ENCODE results near the gene CTNNB1. TPM values are rescaled to one million over a fixed set of nuclear protein-coding genes. Genes with fewer than 3 reads are reported as not detected.
"Not testable (repeated sequence)": the region's sequence is repeated elsewhere in the genome, so short reads cannot be mapped to it uniquely, and the experiment has no call there.

CTNNB1 gene
- total RNA-seq, 1 donor from 2014 or later, result 305 TPM

DNA sequence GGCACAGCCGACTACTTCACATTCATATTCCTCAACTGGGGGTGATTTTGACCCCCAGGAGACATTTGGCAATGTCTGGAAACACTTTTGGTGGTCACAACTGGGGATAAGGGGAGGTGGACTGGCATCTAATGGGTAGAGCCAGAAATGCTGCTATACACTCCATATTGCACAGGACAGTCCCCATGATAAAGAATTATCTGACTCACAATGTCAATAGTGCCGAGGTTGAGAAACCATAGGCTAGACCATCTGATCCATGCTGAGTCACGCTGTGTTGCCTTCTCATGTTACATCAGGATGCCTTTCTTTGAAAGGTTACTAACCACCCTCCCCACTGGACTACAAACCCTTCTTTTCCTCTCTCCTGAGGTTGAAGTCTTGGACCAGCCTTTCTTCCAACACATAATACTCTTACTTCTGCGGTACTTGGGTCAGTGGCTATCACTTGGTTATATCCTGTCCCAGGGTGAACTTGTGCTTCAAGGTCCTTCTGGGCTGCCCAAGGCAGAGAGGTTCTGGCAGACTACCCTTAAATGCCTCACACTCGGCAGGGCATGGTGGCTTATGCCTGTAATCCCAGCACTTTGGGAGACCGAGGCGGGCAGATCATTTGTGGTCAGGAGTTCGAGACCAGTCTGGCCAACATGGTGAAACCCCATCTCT, 68.8 kb downstream of the CTNNB1 start:
- H3K9me3 ChIP-seq, result no peaks in the 10 kb centered on the region
- no peaks in the 10 kb centered on the region for H3K36me3 ChIP-seq
- intact Hi-C loops (cut with DNase I), result no loop called here
- TF ChIP-seq, protein P1, sequence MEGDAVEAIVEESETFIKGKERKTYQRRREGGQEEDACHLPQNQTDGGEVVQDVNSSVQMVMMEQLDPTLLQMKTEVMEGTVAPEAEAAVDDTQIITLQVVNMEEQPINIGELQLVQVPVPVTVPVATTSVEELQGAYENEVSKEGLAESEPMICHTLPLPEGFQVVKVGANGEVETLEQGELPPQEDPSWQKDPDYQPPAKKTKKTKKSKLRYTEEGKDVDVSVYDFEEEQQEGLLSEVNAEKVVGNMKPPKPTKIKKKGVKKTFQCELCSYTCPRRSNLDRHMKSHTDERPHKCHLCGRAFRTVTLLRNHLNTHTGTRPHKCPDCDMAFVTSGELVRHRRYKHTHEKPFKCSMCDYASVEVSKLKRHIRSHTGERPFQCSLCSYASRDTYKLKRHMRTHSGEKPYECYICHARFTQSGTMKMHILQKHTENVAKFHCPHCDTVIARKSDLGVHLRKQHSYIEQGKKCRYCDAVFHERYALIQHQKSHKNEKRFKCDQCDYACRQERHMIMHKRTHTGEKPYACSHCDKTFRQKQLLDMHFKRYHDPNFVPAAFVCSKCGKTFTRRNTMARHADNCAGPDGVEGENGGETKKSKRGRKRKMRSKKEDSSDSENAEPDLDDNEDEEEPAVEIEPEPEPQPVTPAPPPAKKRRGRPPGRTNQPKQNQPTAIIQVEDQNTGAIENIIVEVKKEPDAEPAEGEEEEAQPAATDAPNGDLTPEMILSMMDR (IDR thresholded peaks at IDR 0.05), result no peak
- ATAC-seq, result no peak
- H3K27me3 ChIP-seq, result no peaks in the 10 kb centered on the region
- no peak overlapping the region for H3K4me3 ChIP-seq
- no peak for DNase-seq
- H3K27ac ChIP-seq, result no peak overlapping the region
- H3K4me1 ChIP-seq, result no peaks in the 10 kb centered on the region

DNA sequence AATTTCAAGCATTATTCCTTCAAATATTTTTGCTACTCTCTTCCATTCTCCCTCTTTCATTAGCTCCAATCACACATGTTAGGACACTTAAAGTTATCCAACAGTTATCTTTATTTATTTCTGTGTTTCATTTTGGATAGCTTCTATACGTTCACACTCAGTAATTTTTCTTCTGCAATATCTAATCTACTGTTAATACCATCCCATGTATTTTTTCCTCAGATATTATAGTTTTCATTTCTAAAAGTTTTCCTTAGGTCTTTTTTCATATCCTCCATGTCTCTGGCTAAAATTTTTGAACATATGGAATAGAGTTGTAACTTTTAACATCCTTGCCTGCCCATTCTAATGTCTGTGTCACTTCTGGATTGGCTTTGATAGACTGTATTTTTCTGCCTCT, 73.4 kb downstream of the CTNNB1 start:
- Histone ChIP-seq H3K27me3 (no peaks in the 10 kb centered on the region), H3K4me1 (no peaks in the 10 kb centered on the region), H3K36me3 (no peaks in the 10 kb centered on the region), H3K4me3 (no peak overlapping the region), H3K27ac (no peak overlapping the region), H3K9me3 (no peaks in the 10 kb centered on the region)
- no peak for ATAC-seq
- no peak for DNase-seq
- TF ChIP-seq, protein P1 (IDR thresholded peaks at IDR 0.05), result no peak
- intact Hi-C loops (cut with DNase I), result no loop called here

DNA sequence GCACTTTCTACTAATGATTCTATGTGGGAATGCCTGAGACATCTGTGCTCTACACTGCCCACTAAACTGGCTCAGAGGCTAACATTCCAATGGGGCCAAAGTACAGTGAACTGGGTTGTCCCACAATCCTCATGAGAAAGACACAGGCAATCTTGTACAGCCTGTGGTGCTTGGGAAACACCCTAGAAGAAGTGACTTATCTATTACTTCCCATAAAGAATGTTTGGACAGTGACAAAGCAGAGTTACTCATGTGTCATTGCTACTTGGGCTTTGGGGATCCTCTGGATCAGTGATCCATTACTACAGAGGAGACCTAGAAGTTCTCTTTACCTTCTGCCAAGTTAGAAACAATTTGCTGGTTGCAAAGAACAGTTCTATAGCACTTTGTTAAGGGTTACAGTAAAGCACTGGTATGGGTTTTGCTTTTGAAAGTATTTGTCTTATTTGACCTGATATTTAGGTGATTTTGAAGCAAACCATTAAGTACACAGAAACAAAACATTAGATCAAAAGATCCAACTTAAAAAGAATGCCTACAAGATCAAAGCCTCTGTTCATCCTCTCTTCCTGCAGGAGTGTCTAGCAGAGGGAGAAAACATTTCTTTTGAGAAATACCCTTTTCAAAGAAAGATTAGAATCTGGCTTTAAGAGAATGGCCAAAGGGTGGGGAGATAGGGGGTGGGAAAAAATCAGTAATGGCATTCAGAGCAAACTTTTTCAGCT, 75.8 kb downstream of the CTNNB1 start:
- no peaks in the 10 kb centered on the region for H3K36me3 ChIP-seq
- no peak overlapping the region for H3K27ac ChIP-seq
- TF ChIP-seq, protein P1 (IDR thresholded peaks at IDR 0.05), result no peak
- no peaks in the 10 kb centered on the region for H3K9me3 ChIP-seq
- no peak overlapping the region for H3K4me3 ChIP-seq
- no peak for ATAC-seq
- H3K4me1 ChIP-seq, result no peaks in the 10 kb centered on the region
- no peak for DNase-seq
- no peaks in the 10 kb centered on the region for H3K27me3 ChIP-seq
- intact Hi-C loops (cut with DNase I), result no loop called here

DNA sequence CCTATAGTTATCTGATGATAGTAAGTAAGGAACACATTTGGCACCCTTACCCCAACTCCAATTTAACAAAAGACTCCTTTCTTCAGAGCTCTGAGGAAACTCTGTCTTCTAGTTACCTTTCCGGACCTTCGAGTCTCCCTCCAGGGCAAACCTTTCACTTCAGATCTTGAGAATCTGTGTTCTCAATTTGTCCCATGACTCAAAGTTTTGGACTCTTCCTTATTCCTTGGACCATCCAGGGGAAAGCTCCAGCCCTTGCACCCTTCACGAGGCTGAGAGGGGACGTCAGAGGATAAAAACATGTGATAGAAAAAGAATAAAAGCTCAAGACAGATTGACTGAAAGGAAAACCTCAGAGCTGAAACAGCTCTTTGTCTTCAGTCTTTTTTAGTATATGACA, 76.9 kb downstream of the CTNNB1 start:
- no peak overlapping the region for H3K4me3 ChIP-seq
- H3K4me1 ChIP-seq, result no peaks in the 10 kb centered on the region
- ATAC-seq, result no peak
- TF ChIP-seq, protein P1 (IDR thresholded peaks at IDR 0.05), result no peak
- no peak for DNase-seq
- no peak overlapping the region for H3K27ac ChIP-seq
- no peaks in the 10 kb centered on the region for H3K9me3 ChIP-seq
- H3K36me3 ChIP-seq, result no peaks in the 10 kb centered on the region
- no peaks in the 10 kb centered on the region for H3K27me3 ChIP-seq
- intact Hi-C loops (cut with DNase I), result no loop called here

DNA sequence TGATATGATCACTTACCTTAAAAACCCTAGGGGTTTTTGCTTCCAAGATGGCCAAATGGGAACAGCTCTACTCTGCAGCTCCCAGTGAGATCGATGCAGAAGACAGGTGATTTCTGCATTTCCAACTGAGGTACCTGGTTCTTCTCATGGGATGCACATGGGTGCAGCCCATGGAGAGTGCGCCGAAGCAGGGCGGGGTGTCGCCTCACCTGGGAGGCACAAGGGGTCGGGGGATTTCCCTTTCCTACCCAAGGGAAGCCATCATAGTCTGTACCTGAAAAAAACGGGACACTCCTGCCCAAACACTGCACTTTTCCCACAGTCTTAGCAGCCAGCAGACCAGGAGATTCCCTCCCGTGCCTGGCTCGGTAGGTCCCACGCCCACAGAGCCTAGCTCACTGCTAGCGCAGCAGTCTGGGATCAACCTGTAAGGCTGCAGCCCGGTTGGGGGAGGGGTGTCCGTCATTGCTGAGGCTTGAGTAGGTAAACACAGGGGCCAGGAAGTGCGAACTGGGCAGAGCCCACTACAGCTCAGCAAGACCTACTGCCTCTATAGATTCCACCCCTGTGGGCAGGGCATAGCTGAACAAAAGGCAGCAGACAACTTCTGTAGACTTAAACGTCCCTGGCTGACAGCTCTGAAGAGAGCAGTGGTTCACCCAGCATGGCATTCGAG, 78.6 kb downstream of the CTNNB1 start:
- Histone ChIP-seq H3K4me1 (no peaks in the 10 kb centered on the region), H3K9me3 (no peaks in the 10 kb centered on the region), H3K4me3 (no peak overlapping the region), H3K27me3 (no peaks in the 10 kb centered on the region), H3K36me3 (no peaks in the 10 kb centered on the region), H3K27ac (no peak overlapping the region)
- ATAC-seq, result no peak
- intact Hi-C loops (cut with DNase I), result no loop called here
- DNase-seq, result no peak
- TF ChIP-seq, protein P1 (IDR thresholded peaks at IDR 0.05), result no peak

DNA sequence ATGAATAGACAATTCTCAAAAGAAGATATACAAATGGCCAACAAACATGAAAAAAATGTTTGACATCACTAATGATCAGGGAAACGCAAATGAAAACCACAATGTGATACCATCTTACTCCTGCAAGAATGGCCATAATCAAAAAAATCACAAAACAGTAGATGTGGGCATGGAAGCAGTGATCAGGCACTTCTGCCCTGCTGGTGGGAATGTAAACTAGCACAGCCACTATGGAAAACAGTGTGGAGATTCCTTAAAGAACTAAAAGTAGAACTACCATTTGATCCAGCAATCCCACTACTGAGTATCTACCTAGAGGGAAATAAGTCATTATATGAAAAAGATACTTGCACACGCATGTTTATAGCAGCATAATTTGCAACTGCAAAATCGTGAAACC, 85.6 kb downstream of the CTNNB1 start:
- DNase-seq; H3K4me3 ChIP-seq; H3K9me3 ChIP-seq; ATAC-seq; H3K36me3 ChIP-seq; H3K4me1 ChIP-seq; intact Hi-C loops (cut with DNase I); H3K27ac ChIP-seq; H3K27me3 ChIP-seq: not testable (repeated sequence)

Measured in upper lobe of right lung (tissue), 1 donor.